Keratinocyte (primary cell): Measurements from ENCODE around the gene DAPL1.

Experiments used
- EZH2 ChIP-seq: IDR thresholded peaks from one replicate; pipeline ENCODE4 v1.6.1; 2012; ENCODE audit warnings: inconsistent platforms, mild to moderate bottlenecking, low read length, moderate library complexity
- TF ChIP-seq, protein P1 (sequence below), 3 experiments: IDR thresholded peaks in 1 of 3; conservative IDR thresholded peaks in 1 of 3; optimal IDR thresholded peaks in 1 of 3; 2 replicates in 2 of 3; 3 replicates in 1 of 3; pipeline versions ENCODE3 to v1.5.1; 2011; ENCODE audit warnings: low read length in 3 of 3, mild to moderate bottlenecking in 3 of 3, moderate library complexity in 2 of 3, control low read depth in 1 of 3, inconsistent platforms in 1 of 3; ENCODE audit not compliant: insufficient read depth in 2 of 3; ENCODE audit errors: extremely low read depth in 1 of 3

DNA sequence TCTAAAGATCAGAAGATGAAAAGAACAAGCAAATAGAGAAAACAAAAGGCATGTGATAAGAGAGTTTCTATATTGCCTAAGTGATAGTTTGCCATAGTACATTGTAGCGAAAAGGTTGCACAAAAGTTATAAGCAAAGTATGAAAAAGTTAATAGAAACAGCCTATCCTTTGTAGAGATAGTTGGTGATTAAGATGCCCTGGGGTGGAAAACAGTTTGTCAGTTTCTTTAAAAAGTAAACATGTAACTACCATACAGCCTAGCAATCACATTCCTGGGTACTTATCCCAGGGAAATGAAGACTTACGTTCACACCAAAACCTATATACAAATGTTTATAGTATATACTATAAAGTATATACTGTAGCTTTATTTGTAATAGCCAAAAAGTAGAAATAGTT is 16.9 kb upstream of the DAPL1 start:
- TF ChIP-seq, protein P1, sequence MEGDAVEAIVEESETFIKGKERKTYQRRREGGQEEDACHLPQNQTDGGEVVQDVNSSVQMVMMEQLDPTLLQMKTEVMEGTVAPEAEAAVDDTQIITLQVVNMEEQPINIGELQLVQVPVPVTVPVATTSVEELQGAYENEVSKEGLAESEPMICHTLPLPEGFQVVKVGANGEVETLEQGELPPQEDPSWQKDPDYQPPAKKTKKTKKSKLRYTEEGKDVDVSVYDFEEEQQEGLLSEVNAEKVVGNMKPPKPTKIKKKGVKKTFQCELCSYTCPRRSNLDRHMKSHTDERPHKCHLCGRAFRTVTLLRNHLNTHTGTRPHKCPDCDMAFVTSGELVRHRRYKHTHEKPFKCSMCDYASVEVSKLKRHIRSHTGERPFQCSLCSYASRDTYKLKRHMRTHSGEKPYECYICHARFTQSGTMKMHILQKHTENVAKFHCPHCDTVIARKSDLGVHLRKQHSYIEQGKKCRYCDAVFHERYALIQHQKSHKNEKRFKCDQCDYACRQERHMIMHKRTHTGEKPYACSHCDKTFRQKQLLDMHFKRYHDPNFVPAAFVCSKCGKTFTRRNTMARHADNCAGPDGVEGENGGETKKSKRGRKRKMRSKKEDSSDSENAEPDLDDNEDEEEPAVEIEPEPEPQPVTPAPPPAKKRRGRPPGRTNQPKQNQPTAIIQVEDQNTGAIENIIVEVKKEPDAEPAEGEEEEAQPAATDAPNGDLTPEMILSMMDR (optimal IDR thresholded peaks at IDR 0.05 in 1 of 3, IDR thresholded peaks at IDR 0.05 in 1 of 3, conservative IDR thresholded peaks at IDR 0.05 in 1 of 3; ENCODE audit: extremely low read depth in 1 of 3, insufficient read depth in 2 of 3, low read length in 3 of 3), result no peak
- TF ChIP-seq EZH2, result no peak
